CD4-positive, alpha-beta T cell (primary cell): ENCODE results near the gene TMEM132D. TPM values are rescaled to one million over a fixed set of nuclear protein-coding genes. Genes with fewer than 3 reads are reported as not detected.

Experiments used
- ATAC-seq: fragments of 200-7000 bp; cut with Tn5 transposase; one replicate; pipeline ENCODE4 v1.10.0; 2022; ENCODE audit warnings: mild to moderate bottlenecking; ENCODE audit not compliant: poor library complexity
- CTCF ChIA-PET: fragments of 350-600 bp; sonication (Branson Sonifier 250); formaldehyde crosslinking; loops from one replicate; lab custom pipeline; 2021; ENCODE audit warnings: antibody characterized with exemption, inconsistent platforms; lab: Charles Lee
- POLR2A ChIA-PET: fragments of 350-600 bp; sonication (Branson Sonifier 250); formaldehyde crosslinking; loops from one replicate; lab custom pipeline; 2021; ENCODE audit warnings: antibody characterized with exemption, inconsistent platforms; lab: Charles Lee
- DNase-seq, 14 experiments: peaks; one replicate each; pipeline ENCODE4 v3.0.0-alpha.2; 2013 to 2020; ENCODE audit warnings: mixed read lengths in 2 of 14
- H3K27ac ChIP-seq, 2 donors: one replicate each; pipeline versions ENCODE4 v1.5.1 to v1.7.0; 2013; ENCODE audit warnings: low read length in 2 of 2, low read depth in 1 of 2, mild to moderate bottlenecking in 1 of 2
- H3K27me3 ChIP-seq, 2 experiments: 1 replicate in 1 of 2; 2 replicates in 1 of 2; pipeline versions ENCODE4 v1.6.1 to v1.7.0; 2013; ENCODE audit warnings: low read length in 2 of 2, control low read depth in 1 of 2, mild to moderate bottlenecking in 1 of 2, moderate library complexity in 1 of 2; ENCODE audit not compliant: insufficient read depth in 2 of 2, control insufficient read depth in 1 of 2
- H3K36me3 ChIP-seq: one replicate; pipeline ENCODE4 v1.6.1; 2013; ENCODE audit warnings: low read length, control low read depth; ENCODE audit not compliant: insufficient read depth
- H3K4me1 ChIP-seq: one replicate; pipeline ENCODE4 v1.6.1; 2013; ENCODE audit warnings: low read length, control low read depth; ENCODE audit not compliant: insufficient read depth
- H3K4me3 ChIP-seq: one replicate; pipeline ENCODE4 v1.5.1; 2013; ENCODE audit warnings: mild to moderate bottlenecking, low read length, moderate library complexity
- H3K9me3 ChIP-seq, 2 experiments: 1 replicate in 1 of 2; 2 replicates in 1 of 2; pipeline versions ENCODE4 v1.6.1 to v1.7.0; 2013; ENCODE audit warnings: low read length in 2 of 2, mild to moderate bottlenecking in 2 of 2, control low read depth in 1 of 2, moderate library complexity in 1 of 2; ENCODE audit not compliant: control insufficient read depth in 1 of 2, insufficient read depth in 1 of 2
- H3K27ac Mint-ChIP-seq: one replicate; pipeline ENCODE4 v1.8.0; 2020; ENCODE audit warnings: mixed read lengths
- H3K27me3 Mint-ChIP-seq: one replicate; pipeline ENCODE4 v1.8.0; 2021; ENCODE audit warnings: mixed read lengths
- H3K36me3 Mint-ChIP-seq: one replicate; pipeline ENCODE4 v1.8.0; 2021; ENCODE audit warnings: low read depth, mixed read lengths
- H3K4me1 Mint-ChIP-seq: one replicate; pipeline ENCODE4 v1.8.0; 2021; ENCODE audit warnings: low read depth, mixed read lengths
- H3K4me3 Mint-ChIP-seq: one replicate; pipeline ENCODE4 v1.8.0; 2020; ENCODE audit warnings: mild to moderate bottlenecking, mixed read lengths
- H3K9me3 Mint-ChIP-seq: one replicate; pipeline ENCODE4 v1.8.0; 2020; ENCODE audit warnings: mixed read lengths
- intact Hi-C, 2 experiments: fragments of 100-400 bp; cut with DNase I in 1 of 2; cut with micrococcal nuclease in 1 of 2; formaldehyde crosslinking; loops; one replicate each; pipeline versions ENCODE4 v1.15.1 to v1.9.0; 2023 to 2025; cut with DNase I, micrococcal nuclease
- total RNA-seq, 174 experiments: library from RNA in 2 of 174; stranded (reverse) in 2 of 174; gene quantifications; one replicate each; pipeline ENCODE4 v1.2.3 and lab custom pipeline; 2021 to 2026
- TF ChIP-seq, protein P1 (sequence below): fragments of 200-600 bp; IDR thresholded peaks from one replicate; pipeline ENCODE4 v1.8.0; 2022; ENCODE audit warnings: antibody characterized with exemption, mild to moderate bottlenecking

Gene TMEM132D
- total RNA-seq, 2 experiments from 2014 or later, result not detected

DNA sequence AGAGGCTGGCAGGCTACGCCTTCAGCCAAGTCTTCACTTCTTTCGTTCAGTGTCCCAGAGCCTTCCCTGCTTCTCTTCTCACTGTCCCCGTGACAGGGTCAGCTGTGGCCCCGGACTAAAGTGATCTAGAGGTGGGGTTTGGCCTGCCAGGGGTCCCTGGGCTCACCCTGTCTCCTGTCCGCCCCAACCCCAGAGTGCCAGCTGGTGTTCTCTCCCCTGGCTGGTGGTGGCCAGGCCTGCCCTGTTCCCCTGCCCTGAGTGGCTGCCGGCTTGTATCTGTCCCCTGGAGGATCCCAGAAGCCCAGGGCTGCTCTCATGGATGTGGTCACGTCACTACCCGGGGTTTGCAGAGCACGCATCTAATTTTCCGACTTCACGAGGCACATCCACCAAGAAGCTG, 753.1 kb downstream of the TMEM132D start:
- TF ChIP-seq, protein P1, sequence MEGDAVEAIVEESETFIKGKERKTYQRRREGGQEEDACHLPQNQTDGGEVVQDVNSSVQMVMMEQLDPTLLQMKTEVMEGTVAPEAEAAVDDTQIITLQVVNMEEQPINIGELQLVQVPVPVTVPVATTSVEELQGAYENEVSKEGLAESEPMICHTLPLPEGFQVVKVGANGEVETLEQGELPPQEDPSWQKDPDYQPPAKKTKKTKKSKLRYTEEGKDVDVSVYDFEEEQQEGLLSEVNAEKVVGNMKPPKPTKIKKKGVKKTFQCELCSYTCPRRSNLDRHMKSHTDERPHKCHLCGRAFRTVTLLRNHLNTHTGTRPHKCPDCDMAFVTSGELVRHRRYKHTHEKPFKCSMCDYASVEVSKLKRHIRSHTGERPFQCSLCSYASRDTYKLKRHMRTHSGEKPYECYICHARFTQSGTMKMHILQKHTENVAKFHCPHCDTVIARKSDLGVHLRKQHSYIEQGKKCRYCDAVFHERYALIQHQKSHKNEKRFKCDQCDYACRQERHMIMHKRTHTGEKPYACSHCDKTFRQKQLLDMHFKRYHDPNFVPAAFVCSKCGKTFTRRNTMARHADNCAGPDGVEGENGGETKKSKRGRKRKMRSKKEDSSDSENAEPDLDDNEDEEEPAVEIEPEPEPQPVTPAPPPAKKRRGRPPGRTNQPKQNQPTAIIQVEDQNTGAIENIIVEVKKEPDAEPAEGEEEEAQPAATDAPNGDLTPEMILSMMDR, result no peak

GRCh38 chr12:129145381-129145780, 758.4 kb downstream of the TMEM132D start:
- Histone ChIP-seq H3K4me1 (no peaks in the 10 kb centered on the region), H3K27me3 (peaks cover 0 to 2% of the 10 kb centered on the region in 2 experiments), H3K4me3 (no peak overlapping the region), H3K36me3 (no peaks in the 10 kb centered on the region), H3K9me3 (no peaks in the 10 kb centered on the region), H3K27ac (no peak overlapping the region)
- ATAC-seq, result no peak
- Mint-ChIP-seq H3K27ac (no peak overlapping the region), H3K27me3 (no peaks in the 10 kb centered on the region), H3K9me3 (peaks cover 4% of the 10 kb centered on the region), H3K36me3 (no peaks in the 10 kb centered on the region), H3K4me3 (no peak overlapping the region), H3K4me1 (no peaks in the 10 kb centered on the region)
- TF ChIP-seq, protein P1, result no peak
- POLR2A ChIA-PET, result no interaction called here
- no peak for DNase-seq
- intact Hi-C loops, result no loop called here
- CTCF ChIA-PET, result no interaction called here

More for the DNA sequence above, 753.1 kb downstream of the TMEM132D start:
- no peak overlapping the region for H3K4me3 ChIP-seq
- CTCF ChIA-PET, result no interaction called here
- H3K27ac ChIP-seq, result no peak overlapping the region
- intact Hi-C loops, result no loop called here
- no peaks in the 10 kb centered on the region for H3K36me3 ChIP-seq
- ATAC-seq (no peak), DNase-seq (no peak)
- POLR2A ChIA-PET, result no interaction called here
- Mint-ChIP-seq H3K4me3 (no peak overlapping the region), H3K36me3 (no peaks in the 10 kb centered on the region), H3K4me1 (no peaks in the 10 kb centered on the region), H3K27ac (no peak overlapping the region), H3K9me3 (no peaks in the 10 kb centered on the region), H3K27me3 (no peaks in the 10 kb centered on the region)
- no peaks in the 10 kb centered on the region for H3K4me1 ChIP-seq
- H3K27me3 ChIP-seq, result peaks cover 0 to 2% of the 10 kb centered on the region in 2 experiments
- peaks cover 0 to 17% of the 10 kb centered on the region in 2 experiments for H3K9me3 ChIP-seq

- Mint-ChIP-seq H3K27ac (no peak overlapping the region), H3K4me1 (no peaks in the 10 kb centered on the region), H3K36me3 (no peaks in the 10 kb centered on the region), H3K27me3 (no peaks in the 10 kb centered on the region), H3K9me3 (peaks cover 2% of the 10 kb centered on the region), H3K4me3 (no peak overlapping the region)
- Histone ChIP-seq H3K4me1 (no peaks in the 10 kb centered on the region), H3K27me3 (no peaks in the 10 kb centered on the region), H3K27ac (no peak overlapping the region), H3K36me3 (no peaks in the 10 kb centered on the region), H3K9me3 (peaks cover 0 to 3% of the 10 kb centered on the region in 2 experiments), H3K4me3 (no peak overlapping the region)
- POLR2A ChIA-PET, result no interaction called here
- DNase-seq (no peak), ATAC-seq (no peak)
- TF ChIP-seq, protein P1, result no peak
- CTCF ChIA-PET, result no interaction called here
- intact Hi-C loops, result no loop called here
Observed at GRCh38 chr12:129138776-129139175, 765.0 kb downstream of the TMEM132D start.
